Upper lobe of left lung (tissue), 6 donors: ENCODE data around the gene KLHL29. TPM values are rescaled to one million over a fixed set of nuclear protein-coding genes. Genes with fewer than 3 reads are reported as not detected.

Source experiments
- ATAC-seq, 2 donors: fragments of 200-7000 bp; cut with Tn5 transposase; one replicate each; pipeline ENCODE4 v1.9.1; 2022; ENCODE audit warnings: mild to moderate bottlenecking in 2 of 2, moderate library complexity in 2 of 2; ENCODE audit not compliant: low FRiP score in 2 of 2
- DNase-seq, 2 donors: peaks; one replicate each; pipeline ENCODE4 v3.0.0-alpha.2; 2019 to 2020
- H3K27ac ChIP-seq, 4 donors: fragments of 200-600 bp; sonication (generic); one replicate each; pipeline ENCODE4 v1.5.1; 2016 to 2019
- H3K27me3 ChIP-seq, 4 donors: fragments of 200-600 bp; sonication (generic); one replicate each; pipeline ENCODE4 v1.5.1; 2017 to 2019
- H3K36me3 ChIP-seq, 4 donors: fragments of 200-600 bp; sonication (generic); one replicate each; pipeline ENCODE4 v1.5.1; 2016 to 2019
- H3K4me1 ChIP-seq, 4 donors: fragments of 200-600 bp; sonication (generic); one replicate each; pipeline ENCODE4 v1.5.1; 2018 to 2019
- H3K4me3 ChIP-seq, 4 donors: fragments of 200-600 bp; sonication (generic); one replicate each; pipeline ENCODE4 v1.5.1; 2017 to 2019; ENCODE audit warnings: mild to moderate bottlenecking in 2 of 4, moderate library complexity in 1 of 4
- H3K9me3 ChIP-seq, 4 donors: fragments of 200-600 bp; sonication (generic); one replicate each; pipeline ENCODE4 v1.5.1; 2018 to 2019
- CTCF ChIP-seq, 6 experiments: fragments of 450-650 bp in 4 of 6; fragments of 200-600 bp in 2 of 6; sonication (generic) in 2 of 6; IDR thresholded peaks; one replicate each; pipeline ENCODE4 v1.5.1; 2016 to 2019; ENCODE audit warnings: antibody characterized with exemption in 6 of 6
- EP300 ChIP-seq, 4 donors: sonication (generic); formaldehyde crosslinking; IDR thresholded peaks; one replicate each; pipeline ENCODE4 v1.5.1; 2017; ENCODE audit warnings: antibody characterized with exemption in 4 of 4, control low read depth in 2 of 4
- POLR2A ChIP-seq, 4 donors: fragments of 450-650 bp; IDR thresholded peaks; one replicate each; pipeline ENCODE4 v1.5.1; 2016 to 2017; ENCODE audit warnings: antibody characterized with exemption in 4 of 4, mild to moderate bottlenecking in 2 of 4
- POLR2AphosphoS5 ChIP-seq, 2 donors: sonication (generic); formaldehyde crosslinking; IDR thresholded peaks; one replicate each; pipeline ENCODE4 v1.5.1; 2017; ENCODE audit warnings: antibody characterized with exemption in 2 of 2
- WGBS, 2 donors: methylation state at CpG; one replicate each; pipeline ENCODE4 v1.1.5; 2017 to 2018; 5-methylcytosine and 5-hydroxymethylcytosine counted together
- total RNA-seq, 6 donors: library from RNA; depleted of rRNA in 4 of 6; stranded (reverse); fragments of >200 nt in 4 of 6; gene quantifications; one replicate each; pipeline versions ENCODE4 v1.1.0 to v1.2.1, GENCODE V29; 2016 to 2021
- donor health status: DM: no; HTN: no; CAD: no; lungs with moderate emphysema.
- donor health status: DM: no; HTN: yes; CAD: no; lungs with severe emphysema.

Gene KLHL29
- total RNA-seq, 6 donors from 2014 or later: 8.6 to 34.4 (median 18.2) TPM

GRCh38 chr2:23691106-23691470, 306.1 kb downstream of the KLHL29 start:
- peaks cover 0 to 32% (median 10%) of the 10 kb centered on the region in 4 donors for H3K36me3 ChIP-seq

GRCh38 chr2:23691565-23691964, 306.6 kb downstream of the KLHL29 start:
- H3K27ac ChIP-seq: no peak overlapping the region
- 93 to 95% methylated on average over 8 to 21 of the region's 21 CpGs for WGBS, 2 donors
- peaks cover 0 to 34% (median 14%) of the 10 kb centered on the region in 4 donors for H3K36me3 ChIP-seq
- no peaks in the 10 kb centered on the region for H3K9me3 ChIP-seq
- TF ChIP-seq CTCF (IDR thresholded peaks at IDR 0.05): no peak
- TF ChIP-seq POLR2AphosphoS5 (IDR thresholded peaks at IDR 0.05): no peak
- no peak for TF ChIP-seq EP300 (IDR thresholded peaks at IDR 0.05)
- no peak for TF ChIP-seq POLR2A (IDR thresholded peaks at IDR 0.05)
- ATAC-seq (no peak), DNase-seq (peak in 1 of 2 donors; percentile 83)
- no peak overlapping the region for H3K4me3 ChIP-seq
- no peaks in the 10 kb centered on the region for H3K4me1 ChIP-seq
- H3K27me3 ChIP-seq: no peaks in the 10 kb centered on the region

More at GRCh38 chr2:23691106-23691470, 306.1 kb downstream of the KLHL29 start:
- TF ChIP-seq POLR2A (IDR thresholded peaks at IDR 0.05): no peak
- no peak for TF ChIP-seq EP300 (IDR thresholded peaks at IDR 0.05)
- no peak for TF ChIP-seq POLR2AphosphoS5 (IDR thresholded peaks at IDR 0.05)
- no peak for TF ChIP-seq CTCF (IDR thresholded peaks at IDR 0.05)
- no peaks in the 10 kb centered on the region for H3K9me3 ChIP-seq
- no peak overlapping the region for H3K4me3 ChIP-seq
- no peak overlapping the region for H3K27ac ChIP-seq
- WGBS, 2 donors: 94 to 95% methylated on average over 9 to 10 of the region's 10 CpGs
- no peak for DNase-seq
- no peaks in the 10 kb centered on the region for H3K4me1 ChIP-seq
- ATAC-seq: no peak
- no peaks in the 10 kb centered on the region for H3K27me3 ChIP-seq

GRCh38 chr2:23692263-23692662, 307.3 kb downstream of the KLHL29 start:
- no peaks in the 10 kb centered on the region for H3K27me3 ChIP-seq
- TF ChIP-seq EP300 (IDR thresholded peaks at IDR 0.05): no peak
- TF ChIP-seq POLR2A (IDR thresholded peaks at IDR 0.05): no peak
- TF ChIP-seq CTCF (IDR thresholded peaks at IDR 0.05): no peak
- no peak for TF ChIP-seq POLR2AphosphoS5 (IDR thresholded peaks at IDR 0.05)
- H3K27ac ChIP-seq: no peak overlapping the region
- H3K36me3 ChIP-seq: peaks cover 0 to 31% (median 18%) of the 10 kb centered on the region in 4 donors
- H3K9me3 ChIP-seq: no peaks in the 10 kb centered on the region
- peak in 1 of 2 donors; percentile 11 for DNase-seq
- H3K4me1 ChIP-seq: no peaks in the 10 kb centered on the region
- no peak overlapping the region for H3K4me3 ChIP-seq
- WGBS, 2 donors: 90 to 94% methylated on average over 11 to 14 of the region's 14 CpGs
- ATAC-seq: no peak

GRCh38 chr2:23692851-23693605, 308.0 kb downstream of the KLHL29 start:
- 95 to 98% methylated on average over 9 to 26 of the region's 28 CpGs for WGBS, 2 donors
- peaks cover 0 to 27% (median 18%) of the 10 kb centered on the region in 4 donors for H3K36me3 ChIP-seq

More at GRCh38 chr2:23692851-23693605, 308.0 kb downstream of the KLHL29 start:
- ATAC-seq (no peak), DNase-seq (peak in 1 of 2 donors; percentile 56)
- no peak overlapping the region for H3K27ac ChIP-seq
- H3K27me3 ChIP-seq: no peaks in the 10 kb centered on the region
- no peaks in the 10 kb centered on the region for H3K9me3 ChIP-seq
- no peak overlapping the region for H3K4me3 ChIP-seq
- TF ChIP-seq POLR2A (IDR thresholded peaks at IDR 0.05) (no peak), EP300 (IDR thresholded peaks at IDR 0.05) (no peak), CTCF (IDR thresholded peaks at IDR 0.05) (no peak), POLR2AphosphoS5 (IDR thresholded peaks at IDR 0.05) (no peak)
- peaks cover 0 to 4% (median 0%) of the 10 kb centered on the region in 4 donors for H3K4me1 ChIP-seq
